HepG2 (cell line): Measurements from ENCODE around the gene IQCC. TPM values are rescaled to one million over a fixed set of nuclear protein-coding genes. Genes with fewer than 3 reads are reported as not detected.
A peak's percentile ranks its signal among the peaks of the same experiment; 100 is the strongest.

Source experiments
- AGO2 ChIP-seq: fragments of 200-400 bp; formaldehyde crosslinking; optimal IDR thresholded peaks from 2 replicates; pipeline ENCODE3; 2017; ENCODE audit warnings: mild to moderate bottlenecking, low read depth, low read length, moderate library complexity
- CCAR2 ChIP-seq: fragments of 200-400 bp; formaldehyde crosslinking; optimal IDR thresholded peaks from 2 replicates; pipeline ENCODE3; 2018; ENCODE audit warnings: low read depth, mild to moderate bottlenecking, low read length, moderate library complexity
- GZF1 ChIP-seq: sonication (generic); formaldehyde crosslinking; IDR thresholded peaks from 2 replicates; pipeline ENCODE4 v1.5.1; 2020; ENCODE audit warnings: mild to moderate bottlenecking, missing genetic modification reagents
- KDM1A ChIP-seq: IDR thresholded peaks from 2 replicates; pipeline ENCODE4 v1.6.1; 2016; ENCODE audit warnings: missing compliant biosample characterization
- LCORL ChIP-seq, 2 experiments: fragments of 450-650 bp in 1 of 2; sonication (generic) in 1 of 2; formaldehyde crosslinking in 1 of 2; IDR thresholded peaks; 2 replicates each; pipeline versions ENCODE4 v1.5.0 to v1.6.1; 2017 to 2020; ENCODE audit warnings: antibody characterized with exemption in 1 of 2, missing genetic modification reagents in 1 of 2
- NPAS2 ChIP-seq: sonication (generic); formaldehyde crosslinking; IDR thresholded peaks from 2 replicates; pipeline ENCODE4 v1.8.0; 2022; ENCODE audit warnings: mild to moderate bottlenecking, missing genetic modification reagents, borderline replicate concordance
- RARA ChIP-seq: IDR thresholded peaks from 2 replicates; pipeline ENCODE4 v1.6.1; 2016; ENCODE audit warnings: missing genetic modification reagents, missing compliant biosample characterization
- TERF1 ChIP-seq: sonication (generic); formaldehyde crosslinking; IDR thresholded peaks from 2 replicates; pipeline ENCODE4 v1.8.0; 2022; ENCODE audit warnings: mild to moderate bottlenecking, missing genetic modification reagents, moderate library complexity
- ZBTB42 ChIP-seq: sonication (generic); formaldehyde crosslinking; IDR thresholded peaks from 2 replicates; pipeline ENCODE4 v1.5.0; 2020; ENCODE audit warnings: mild to moderate bottlenecking, missing genetic modification reagents
- ZHX1 ChIP-seq: sonication (generic); formaldehyde crosslinking; IDR thresholded peaks from 2 replicates; pipeline ENCODE4 v1.8.1; 2022; ENCODE audit warnings: low read depth, mild to moderate bottlenecking, missing genetic modification reagents
- ZNF251 ChIP-seq: sonication (generic); formaldehyde crosslinking; IDR thresholded peaks from 2 replicates; pipeline ENCODE4 v1.9.0; 2021; ENCODE audit warnings: mild to moderate bottlenecking, missing genetic modification reagents
- ZNF263 ChIP-seq: sonication (generic); formaldehyde crosslinking; IDR thresholded peaks from 2 replicates; pipeline ENCODE4 v1.4.0; 2020; ENCODE audit warnings: missing genetic modification reagents
- ZNF567 ChIP-seq: sonication (generic); formaldehyde crosslinking; IDR thresholded peaks from 2 replicates; pipeline ENCODE4 v1.8.1; 2023; ENCODE audit warnings: mild to moderate bottlenecking, missing genetic modification reagents, borderline replicate concordance
- polyA plus RNA-seq, 8 experiments: library from polyadenylated mRNA; depleted of rRNA in 3 of 8; stranded (reverse) in 7 of 8; unstranded in 1 of 8; fragments of >200 nt; fragmentation: Illumina TruSeq in 4 of 8; extraction: Trizol in 4 of 8; gene quantifications; 2 replicates each; pipeline versions ENCODE4 v1.2.1 to v1.2.3, GENCODE V29; 2011 to 2016; ENCODE audit warnings: low read depth in 4 of 8, missing spikeins in 1 of 8, mixed read lengths in 1 of 8; ENCODE audit not compliant: insufficient read depth in 1 of 8
- total RNA-seq, 5 experiments: library from RNA; depleted of rRNA; stranded (reverse); fragments of >200 nt; fragmentation: Illumina TruSeq; extraction: Trizol; gene quantifications; 2 replicates each; pipeline ENCODE4 v1.2.3, GENCODE V29; 2016; ENCODE audit warnings: low read depth in 1 of 5
- TF ChIP-seq, protein P1 (sequence below): sonication (generic); formaldehyde crosslinking; IDR thresholded peaks from 2 replicates; pipeline ENCODE4 v1.4.0; 2020; ENCODE audit warnings: missing genetic modification reagents
- TF ChIP-seq, protein P2 (sequence below): sonication (generic); formaldehyde crosslinking; IDR thresholded peaks from 2 replicates; pipeline ENCODE4 v1.5.0; 2020; ENCODE audit warnings: missing genetic modification reagents
- TF ChIP-seq, protein P3 (sequence below): sonication (generic); formaldehyde crosslinking; IDR thresholded peaks from 2 replicates; pipeline ENCODE4 v1.4.0; 2020; ENCODE audit warnings: missing genetic modification reagents
- TF ChIP-seq, protein P4 (sequence below): sonication (generic); IDR thresholded peaks from 2 replicates; pipeline ENCODE4 v1.6.1; 2016; ENCODE audit warnings: low read depth, borderline replicate concordance

Gene IQCC
- total and polyA plus RNA-seq, 2 of the 13 experiments (the other 11 are each of a cell fraction or from before 2014, with no cell fraction given): 1.7 to 3.0 TPM

- TF ChIP-seq NPAS2 (CRISPR knock-in tag) (no peak), LCORL (IDR thresholded peaks at IDR 0.05) (no peak), LCORL (CRISPR knock-in tag; IDR thresholded peaks at IDR 0.05) (0 out of 2 replicates have a peak, but pooled peaks have one; percentile 34), KDM1A (CRISPR knock-in tag) (peak; percentile 85), CCAR2 (no peak), ZNF263 (CRISPR knock-in tag) (no peak), TERF1 (CRISPR knock-in tag) (no peak), ZBTB42 (CRISPR knock-in tag) (no peak), ZHX1 (CRISPR knock-in tag) (peak; percentile 64; the same call in 1 of the 2 replicates), ZNF251 (CRISPR knock-in tag) (no peak), GZF1 (CRISPR knock-in tag) (no peak), RARA (peak; percentile 45), ZNF567 (CRISPR knock-in tag) (no peak), AGO2 (no peak)
- TF ChIP-seq, protein P1, sequence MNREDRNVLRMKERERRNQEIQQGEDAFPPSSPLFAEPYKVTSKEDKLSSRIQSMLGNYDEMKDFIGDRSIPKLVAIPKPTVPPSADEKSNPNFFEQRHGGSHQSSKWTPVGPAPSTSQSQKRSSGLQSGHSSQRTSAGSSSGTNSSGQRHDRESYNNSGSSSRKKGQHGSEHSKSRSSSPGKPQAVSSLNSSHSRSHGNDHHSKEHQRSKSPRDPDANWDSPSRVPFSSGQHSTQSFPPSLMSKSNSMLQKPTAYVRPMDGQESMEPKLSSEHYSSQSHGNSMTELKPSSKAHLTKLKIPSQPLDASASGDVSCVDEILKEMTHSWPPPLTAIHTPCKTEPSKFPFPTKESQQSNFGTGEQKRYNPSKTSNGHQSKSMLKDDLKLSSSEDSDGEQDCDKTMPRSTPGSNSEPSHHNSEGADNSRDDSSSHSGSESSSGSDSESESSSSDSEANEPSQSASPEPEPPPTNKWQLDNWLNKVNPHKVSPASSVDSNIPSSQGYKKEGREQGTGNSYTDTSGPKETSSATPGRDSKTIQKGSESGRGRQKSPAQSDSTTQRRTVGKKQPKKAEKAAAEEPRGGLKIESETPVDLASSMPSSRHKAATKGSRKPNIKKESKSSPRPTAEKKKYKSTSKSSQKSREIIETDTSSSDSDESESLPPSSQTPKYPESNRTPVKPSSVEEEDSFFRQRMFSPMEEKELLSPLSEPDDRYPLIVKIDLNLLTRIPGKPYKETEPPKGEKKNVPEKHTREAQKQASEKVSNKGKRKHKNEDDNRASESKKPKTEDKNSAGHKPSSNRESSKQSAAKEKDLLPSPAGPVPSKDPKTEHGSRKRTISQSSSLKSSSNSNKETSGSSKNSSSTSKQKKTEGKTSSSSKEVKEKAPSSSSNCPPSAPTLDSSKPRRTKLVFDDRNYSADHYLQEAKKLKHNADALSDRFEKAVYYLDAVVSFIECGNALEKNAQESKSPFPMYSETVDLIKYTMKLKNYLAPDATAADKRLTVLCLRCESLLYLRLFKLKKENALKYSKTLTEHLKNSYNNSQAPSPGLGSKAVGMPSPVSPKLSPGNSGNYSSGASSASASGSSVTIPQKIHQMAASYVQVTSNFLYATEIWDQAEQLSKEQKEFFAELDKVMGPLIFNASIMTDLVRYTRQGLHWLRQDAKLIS (CRISPR knock-in tag): no peak
- TF ChIP-seq, protein P2, sequence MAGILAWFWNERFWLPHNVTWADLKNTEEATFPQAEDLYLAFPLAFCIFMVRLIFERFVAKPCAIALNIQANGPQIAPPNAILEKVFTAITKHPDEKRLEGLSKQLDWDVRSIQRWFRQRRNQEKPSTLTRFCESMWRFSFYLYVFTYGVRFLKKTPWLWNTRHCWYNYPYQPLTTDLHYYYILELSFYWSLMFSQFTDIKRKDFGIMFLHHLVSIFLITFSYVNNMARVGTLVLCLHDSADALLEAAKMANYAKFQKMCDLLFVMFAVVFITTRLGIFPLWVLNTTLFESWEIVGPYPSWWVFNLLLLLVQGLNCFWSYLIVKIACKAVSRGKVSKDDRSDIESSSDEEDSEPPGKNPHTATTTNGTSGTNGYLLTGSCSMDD (CRISPR knock-in tag): no peak
- TF ChIP-seq, protein P3, sequence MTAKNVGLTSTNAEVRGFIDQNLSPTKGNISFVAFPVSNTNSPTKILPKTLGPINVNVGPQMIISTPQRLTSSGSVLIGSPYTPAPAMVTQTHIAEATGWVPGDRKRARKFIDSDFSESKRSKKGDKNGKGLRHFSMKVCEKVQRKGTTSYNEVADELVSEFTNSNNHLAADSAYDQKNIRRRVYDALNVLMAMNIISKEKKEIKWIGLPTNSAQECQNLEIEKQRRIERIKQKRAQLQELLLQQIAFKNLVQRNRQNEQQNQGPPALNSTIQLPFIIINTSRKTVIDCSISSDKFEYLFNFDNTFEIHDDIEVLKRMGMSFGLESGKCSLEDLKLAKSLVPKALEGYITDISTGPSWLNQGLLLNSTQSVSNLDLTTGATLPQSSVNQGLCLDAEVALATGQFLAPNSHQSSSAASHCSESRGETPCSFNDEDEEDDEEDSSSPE (CRISPR knock-in tag): no peak
- TF ChIP-seq, protein P4, sequence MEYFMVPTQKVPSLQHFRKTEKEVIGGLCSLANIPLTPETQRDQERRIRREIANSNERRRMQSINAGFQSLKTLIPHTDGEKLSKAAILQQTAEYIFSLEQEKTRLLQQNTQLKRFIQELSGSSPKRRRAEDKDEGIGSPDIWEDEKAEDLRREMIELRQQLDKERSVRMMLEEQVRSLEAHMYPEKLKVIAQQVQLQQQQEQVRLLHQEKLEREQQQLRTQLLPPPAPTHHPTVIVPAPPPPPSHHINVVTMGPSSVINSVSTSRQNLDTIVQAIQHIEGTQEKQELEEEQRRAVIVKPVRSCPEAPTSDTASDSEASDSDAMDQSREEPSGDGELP: no peak
Measured at GRCh38 chr1:32255072-32256071, 49.9 kb downstream of the IQCC start (continued).
